Endothelial cell of umbilical vein (primary cell): Measurements from ENCODE around the gene CCDC160. TPM values are rescaled to one million over a fixed set of nuclear protein-coding genes. Genes with fewer than 3 reads are reported as not detected.
A peak's percentile ranks its signal among the peaks of the same experiment; 100 is the strongest.

Experiments
- Bru-seq: library from RNA; stranded (reverse); fragments of 400-500 nt; gene quantifications from one replicate; lab custom pipeline; 2021; lab: Mats Ljungman, UMichigan
- BruChase-seq, 2 experiments: library from RNA; stranded (reverse); fragments of 400-500 nt; gene quantifications; one replicate each; lab custom pipeline; 2021; lab: Mats Ljungman, UMichigan
- BruUV-seq: library from RNA; stranded (reverse); fragments of 400-500 nt; replicated peaks from 2 replicates; lab custom pipeline; 2021; lab: Mats Ljungman, UMichigan
- CTCF ChIA-PET: fragments of 300-600, 350-600 bp; sonication (Branson Sonifier 250); formaldehyde crosslinking; loops from one replicate; lab custom pipeline; 2021; ENCODE audit warnings: antibody characterized with exemption, inconsistent platforms; lab: Charles Lee
- POLR2A ChIA-PET: fragments of 300-600, 350-600 bp; sonication (Branson Sonifier 250); formaldehyde crosslinking; loops from one replicate; lab custom pipeline; 2021; ENCODE audit warnings: antibody characterized with exemption, inconsistent platforms; lab: Charles Lee
- DNase-seq: peaks from one replicate; pipeline ENCODE4 v3.0.0-alpha.2; 2011; ENCODE audit warnings: low read depth, low spot score
- FAIRE-seq: peaks from 2 replicates; lab custom pipeline; 2011; peaks lifted over from hg19 to GRCh38; lab: Jason Lieb, UNC
- H2AFZ ChIP-seq: 2 replicates; pipeline ENCODE4 v1.6.0; 2012; ENCODE audit warnings: low read depth, low read length, control low read depth, inconsistent platforms
- H3K27ac ChIP-seq: 2 replicates; pipeline ENCODE4 v1.5.1; 2011; ENCODE audit warnings: low read depth, mild to moderate bottlenecking, control low read depth, low read length, moderate library complexity; ENCODE audit not compliant: insufficient read depth
- H3K27me3 ChIP-seq, 2 experiments: 2 replicates each; pipeline versions ENCODE4 v1.6.0 to v1.6.1; 2011; ENCODE audit warnings: low read length in 2 of 2, mixed read lengths in 1 of 2; ENCODE audit not compliant: control insufficient read depth in 2 of 2, insufficient read depth in 2 of 2
- H3K36me3 ChIP-seq, 2 experiments: 2 replicates in 1 of 2; 3 replicates in 1 of 2; pipeline ENCODE4 v1.5.1; 2011; ENCODE audit warnings: low read length in 2 of 2, mild to moderate bottlenecking in 1 of 2, moderate library complexity in 1 of 2; ENCODE audit not compliant: control insufficient read depth in 2 of 2, insufficient read depth in 2 of 2; ENCODE audit errors: extremely low read depth in 1 of 2
- H3K4me1 ChIP-seq: 3 replicates; pipeline ENCODE4 v1.5.1; 2011; ENCODE audit warnings: mild to moderate bottlenecking, low read length; ENCODE audit not compliant: control insufficient read depth, insufficient read depth; ENCODE audit errors: extremely low read depth
- H3K4me2 ChIP-seq: 2 replicates; pipeline ENCODE4 v1.6.1; 2011; ENCODE audit warnings: low read length, control low read depth, mixed read lengths; ENCODE audit not compliant: insufficient read depth
- H3K4me3 ChIP-seq, 3 experiments: fragments of 200-600 bp in 1 of 3; sonication (generic), shearing (Covaris generic) in 1 of 3; replicated peaks in 1 of 3; 2 replicates each; pipeline ENCODE4 v1.5.1; 2011 to 2016; ENCODE audit warnings: control low read depth in 3 of 3, low read length in 3 of 3, mild to moderate bottlenecking in 2 of 3, inconsistent platforms in 1 of 3, low read depth in 1 of 3, moderate library complexity in 1 of 3; ENCODE audit not compliant: insufficient read depth in 1 of 3
- H3K79me2 ChIP-seq: 2 replicates; pipeline ENCODE4 v1.6.0; 2012; ENCODE audit warnings: low read length, inconsistent platforms; ENCODE audit not compliant: control insufficient read depth, insufficient read depth
- H3K9ac ChIP-seq: replicated peaks from 2 replicates; pipeline ENCODE3; 2011; ENCODE audit warnings: low read length, control low read depth; ENCODE audit not compliant: insufficient read depth; ENCODE audit errors: extremely low read depth
- H3K9me1 ChIP-seq: replicated peaks from 3 replicates; pipeline ENCODE4 v1.6.0; 2011; ENCODE audit warnings: mild to moderate bottlenecking, low read length; ENCODE audit not compliant: control insufficient read depth, insufficient read depth; ENCODE audit errors: extremely low read depth
- H3K9me3 ChIP-seq: replicated peaks from 2 replicates; pipeline ENCODE4 v1.5.1; 2012; ENCODE audit warnings: low read length, inconsistent platforms; ENCODE audit not compliant: control insufficient read depth, insufficient read depth
- H4K20me1 ChIP-seq: replicated peaks from 2 replicates; pipeline ENCODE3; 2011; ENCODE audit warnings: mild to moderate bottlenecking, low read length; ENCODE audit not compliant: control insufficient read depth, insufficient read depth; ENCODE audit errors: extremely low read depth
- EZH2 ChIP-seq: IDR thresholded peaks from 2 replicates; pipeline ENCODE4 v1.6.1; 2012; ENCODE audit warnings: borderline replicate concordance, low read depth, mild to moderate bottlenecking, moderate library complexity, low read length, inconsistent platforms; ENCODE audit not compliant: severe bottlenecking
- FOS ChIP-seq: IDR thresholded peaks from 2 replicates; pipeline ENCODE4 v1.6.1; 2011; ENCODE audit warnings: mild to moderate bottlenecking, low read length, moderate library complexity, borderline replicate concordance; ENCODE audit not compliant: insufficient read depth
- GATA2 ChIP-seq: IDR thresholded peaks from 2 replicates; pipeline ENCODE4 v1.7.0; 2011; ENCODE audit warnings: low read depth, mild to moderate bottlenecking, moderate library complexity, mixed read lengths, low read length; ENCODE audit not compliant: insufficient read length, insufficient read depth
- JUN ChIP-seq: IDR thresholded peaks from 2 replicates; pipeline ENCODE4 v1.6.1; 2011; ENCODE audit warnings: borderline replicate concordance, low read depth; ENCODE audit not compliant: insufficient read length, insufficient read depth
- MAX ChIP-seq: IDR thresholded peaks from 2 replicates; pipeline ENCODE4 v1.6.1; 2011; ENCODE audit not compliant: insufficient read depth, insufficient read length
- MYC ChIP-seq: IDR thresholded peaks from one replicate; pipeline ENCODE4 v1.6.1; 2011; ENCODE audit warnings: mild to moderate bottlenecking, low read depth, low read length
- POLR2A ChIP-seq: IDR thresholded peaks from 2 replicates; pipeline ENCODE4 v1.6.1; 2012; ENCODE audit warnings: low read depth, mild to moderate bottlenecking, control low read depth, low read length
- POLR2AphosphoS5 ChIP-seq: IDR thresholded peaks from 2 replicates; pipeline ENCODE4 v1.6.1; 2012; ENCODE audit warnings: low read depth, mild to moderate bottlenecking, control low read depth, low read length, moderate library complexity; ENCODE audit not compliant: insufficient read depth
- dilution Hi-C: fragments of 300-500 bp; cut with MboI; formaldehyde crosslinking; loops from one replicate; pipeline ENCODE4 v1.15.0; 2019; ENCODE audit warnings: low sequenced_read_pairs; ENCODE audit not compliant: extremely low pct_ligation_motif_present
- intact Hi-C: fragments of 100-400 bp; cut with micrococcal nuclease; formaldehyde crosslinking; loops from one replicate; pipeline ENCODE4 v1.10.0; 2022
- long read RNA-seq: library from polyadenylated mRNA; stranded (forward); transcript quantifications from one replicate; pipeline ENCODE4 v2.0.0, GENCODE V29; 2021
- polyA minus RNA-seq, 3 experiments: library from RNA; depleted of rRNA, polyadenylated mRNA; stranded (reverse); fragments of >200 nt; gene quantifications; 1 replicate in 1 of 3; 2 replicates in 2 of 3; pipeline ENCODE4 v1.2.3, GENCODE V29; 2011
- polyA plus RNA-seq, 4 experiments: library from polyadenylated mRNA; depleted of rRNA in 3 of 4; stranded (reverse) in 3 of 4; unstranded in 1 of 4; fragments of >200 nt; gene quantifications; 2 replicates each; pipeline versions ENCODE4 v1.2.1 to v1.2.3, GENCODE V29; 2011 to 2012; ENCODE audit warnings: missing spikeins in 1 of 4
- total RNA-seq: library from RNA; stranded (reverse); gene quantifications from 2 replicates; pipeline ENCODE4 v1.2.3, GENCODE V29; 2021
- TF ChIP-seq, protein P1 (sequence below), 2 donors: IDR thresholded peaks; 1 replicate in 1 of 2; 2 replicates in 1 of 2; pipeline ENCODE4 v1.5.1; 2011; ENCODE audit warnings: low read length in 2 of 2, mild to moderate bottlenecking in 2 of 2, moderate library complexity in 2 of 2, control low read depth in 1 of 2, inconsistent platforms in 1 of 2, low read depth in 1 of 2; ENCODE audit not compliant: insufficient read depth in 1 of 2; ENCODE audit errors: extremely low read depth in 1 of 2

The CCDC160 gene
- total RNA-seq (not detected in 2 replicates), polyA plus RNA-seq (not detected in 2 replicates), polyA minus RNA-seq (not detected in 2 replicates), Bru-seq, nascent RNA (percentile 12 among the genes with signal in this experiment), BruChase-seq, experiment 1, labeled RNA remaining after a 6-hour chase (not detected), BruChase-seq, experiment 2, labeled RNA remaining after a 2-hour chase (percentile 13 among the genes with signal in this experiment)
- polyA plus RNA-seq (2011; cell fraction: cytosol; rRNA removed): not detected in 2 replicates
- not detected in 2 replicates for polyA plus RNA-seq (2011; cell fraction: nucleus; rRNA removed)
- not detected in 2 replicates for polyA plus RNA-seq (2012)
- polyA minus RNA-seq (2011; cell fraction: cytosol; rRNA and poly(A)+ RNA removed): not detected
- not detected in 2 replicates for polyA minus RNA-seq (2011; cell fraction: nucleus; rRNA and poly(A)+ RNA removed)
- long read RNA-seq: 0 reads

GRCh38 chrX:134236626-134237614, at the start of gene CCDC160:
Gene CCDC160, plus strand, starts transcription at chrX:134237182. Its CDS starts 7,619 bp downstream, at chrX:134244801.
- dilution Hi-C loops: no loop called here
- Histone ChIP-seq H3K36me3 (no peaks in the 10 kb centered on the region), H3K4me3 (peak within 1 kb of the TSS in 1 of 3 experiments; percentile 40), H3K9me1 (no peaks in the 10 kb centered on the region), H4K20me1 (no peaks in the 10 kb centered on the region), H2AFZ (peak within 1 kb of the TSS; percentile 36), H3K9ac (no peak within 1 kb of the TSS), H3K79me2 (no peaks in the 10 kb centered on the region), H3K27ac (no peak within 1 kb of the TSS), H3K4me2 (peak within 1 kb of the TSS; percentile 36), H3K4me1 (no peaks in the 10 kb centered on the region), H3K27me3 (peaks cover 0 to 1% of the 10 kb centered on the region in 2 experiments), H3K9me3 (no peaks in the 10 kb centered on the region)
- no peak for TF ChIP-seq POLR2AphosphoS5
- TF ChIP-seq JUN: no peak
- no peak for TF ChIP-seq GATA2
- no peak for TF ChIP-seq FOS
- TF ChIP-seq POLR2A: no peak
- TF ChIP-seq, protein P1, sequence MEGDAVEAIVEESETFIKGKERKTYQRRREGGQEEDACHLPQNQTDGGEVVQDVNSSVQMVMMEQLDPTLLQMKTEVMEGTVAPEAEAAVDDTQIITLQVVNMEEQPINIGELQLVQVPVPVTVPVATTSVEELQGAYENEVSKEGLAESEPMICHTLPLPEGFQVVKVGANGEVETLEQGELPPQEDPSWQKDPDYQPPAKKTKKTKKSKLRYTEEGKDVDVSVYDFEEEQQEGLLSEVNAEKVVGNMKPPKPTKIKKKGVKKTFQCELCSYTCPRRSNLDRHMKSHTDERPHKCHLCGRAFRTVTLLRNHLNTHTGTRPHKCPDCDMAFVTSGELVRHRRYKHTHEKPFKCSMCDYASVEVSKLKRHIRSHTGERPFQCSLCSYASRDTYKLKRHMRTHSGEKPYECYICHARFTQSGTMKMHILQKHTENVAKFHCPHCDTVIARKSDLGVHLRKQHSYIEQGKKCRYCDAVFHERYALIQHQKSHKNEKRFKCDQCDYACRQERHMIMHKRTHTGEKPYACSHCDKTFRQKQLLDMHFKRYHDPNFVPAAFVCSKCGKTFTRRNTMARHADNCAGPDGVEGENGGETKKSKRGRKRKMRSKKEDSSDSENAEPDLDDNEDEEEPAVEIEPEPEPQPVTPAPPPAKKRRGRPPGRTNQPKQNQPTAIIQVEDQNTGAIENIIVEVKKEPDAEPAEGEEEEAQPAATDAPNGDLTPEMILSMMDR (IDR thresholded peaks at IDR 0.05; ENCODE audit: extremely low read depth in 1 of 2, insufficient read depth in 1 of 2, low read depth in 1 of 2, low read length in 2 of 2): no peak
- no peak for TF ChIP-seq MAX
- no peak for TF ChIP-seq EZH2
- TF ChIP-seq MYC: no peak
- ChIA-PET CTCF (interaction anchor here (1.4 kb wide), 1 partner anchor 17 kb away, joined by 6 read pairs; no protein-coding TSS in a partner anchor), POLR2A (no interaction called here)
- DNase-seq (peak; percentile 29), FAIRE-seq (peak; percentile 70)
- intact Hi-C loops: no loop called here
- BruUV-seq: no TSS peak
